AG08396 (cell line): ENCODE measurements around the gene CHML.
A peak's percentile ranks its signal among the peaks of the same experiment; 100 is the strongest.

ENCODE experiments used
- DNase-seq: peaks from one replicate; pipeline ENCODE4 v3.0.0; 2012; ENCODE audit warnings: low spot score, mixed read lengths

Gene CHML

DNA sequence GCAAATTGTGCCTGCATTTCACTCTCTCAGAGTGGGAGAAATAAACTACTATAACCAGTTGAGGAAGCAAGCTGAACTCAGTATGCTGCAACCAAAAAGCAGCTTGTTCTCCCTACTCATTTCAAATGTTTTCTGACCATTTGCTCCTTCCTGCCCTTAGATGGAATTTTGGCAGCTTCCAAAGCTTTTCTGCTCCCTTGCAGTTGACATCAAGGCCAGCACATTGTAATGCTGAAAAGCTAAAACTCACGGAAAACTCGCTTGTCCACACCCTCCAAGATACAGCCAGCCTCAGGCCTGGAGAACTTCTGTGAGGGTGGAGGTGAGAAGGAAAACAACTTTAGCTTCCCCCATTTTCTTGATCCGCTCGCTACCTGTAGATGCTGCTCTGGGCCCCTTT is 5.0 kb upstream of the CHML start:
- no peak for DNase-seq

DNA sequence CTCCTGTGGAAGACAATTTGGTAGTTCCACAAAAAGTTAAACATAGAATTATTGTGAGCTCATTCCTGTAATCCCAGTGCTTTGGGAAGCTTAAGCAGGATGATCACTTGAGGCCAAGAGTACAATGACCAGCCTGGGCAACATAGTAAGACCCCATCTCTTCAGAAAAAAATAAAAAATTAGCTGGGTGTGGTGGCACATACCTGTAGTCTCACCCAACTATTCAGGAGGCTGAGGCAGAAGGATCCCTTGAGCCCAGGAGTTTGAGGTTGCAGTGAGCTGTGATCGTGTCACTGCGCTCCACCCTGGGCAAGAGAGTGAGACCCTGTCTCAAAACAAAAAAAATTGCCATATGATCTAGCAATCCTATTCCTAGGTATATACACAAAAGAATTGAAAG is 4.1 kb upstream of the CHML start:
- no peak for DNase-seq

GRCh38 chr1:241642593-241642944 is 2.4 kb upstream of the CHML start:
- DNase-seq: no peak

DNA sequence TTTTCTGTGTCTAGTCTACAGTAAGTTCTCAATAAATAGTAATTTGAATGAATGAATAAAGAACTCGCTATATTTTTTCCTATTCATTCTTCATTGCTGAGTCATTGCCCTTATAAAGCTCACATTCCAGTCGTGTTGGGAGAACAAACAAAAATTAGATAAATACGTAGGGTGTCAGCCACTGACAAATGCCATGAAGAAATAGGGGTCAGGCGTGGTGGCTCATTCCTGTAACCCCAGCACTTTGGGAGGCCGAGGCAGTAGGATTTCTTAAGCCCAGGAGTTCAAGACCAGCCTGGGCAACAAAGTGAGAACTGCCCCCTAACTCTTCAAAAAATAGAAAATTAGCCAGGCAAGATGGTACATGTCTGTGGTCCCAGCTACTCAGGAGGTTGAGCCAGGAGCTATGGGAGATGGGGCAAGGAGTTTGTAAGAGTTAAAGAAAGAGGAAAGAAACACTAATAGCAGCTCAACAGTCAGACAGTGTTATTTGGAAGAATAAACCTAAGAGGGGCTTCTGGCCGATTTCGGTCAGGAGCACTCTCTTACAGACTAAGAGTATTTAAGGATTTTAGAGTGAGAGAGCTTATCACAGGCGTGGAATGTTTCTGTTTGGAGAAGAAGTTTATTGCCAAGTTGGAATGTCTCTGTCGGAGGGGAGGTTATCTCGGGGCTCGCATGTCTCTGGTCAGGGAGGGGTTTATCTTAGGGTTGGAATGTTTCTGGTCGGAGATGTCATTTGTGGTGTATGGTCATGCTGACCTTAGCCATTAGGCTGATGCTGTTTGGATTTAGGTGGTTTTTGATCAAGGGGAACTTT is 1.8 kb upstream of the CHML start:
- peak; percentile 46 for DNase-seq

DNA sequence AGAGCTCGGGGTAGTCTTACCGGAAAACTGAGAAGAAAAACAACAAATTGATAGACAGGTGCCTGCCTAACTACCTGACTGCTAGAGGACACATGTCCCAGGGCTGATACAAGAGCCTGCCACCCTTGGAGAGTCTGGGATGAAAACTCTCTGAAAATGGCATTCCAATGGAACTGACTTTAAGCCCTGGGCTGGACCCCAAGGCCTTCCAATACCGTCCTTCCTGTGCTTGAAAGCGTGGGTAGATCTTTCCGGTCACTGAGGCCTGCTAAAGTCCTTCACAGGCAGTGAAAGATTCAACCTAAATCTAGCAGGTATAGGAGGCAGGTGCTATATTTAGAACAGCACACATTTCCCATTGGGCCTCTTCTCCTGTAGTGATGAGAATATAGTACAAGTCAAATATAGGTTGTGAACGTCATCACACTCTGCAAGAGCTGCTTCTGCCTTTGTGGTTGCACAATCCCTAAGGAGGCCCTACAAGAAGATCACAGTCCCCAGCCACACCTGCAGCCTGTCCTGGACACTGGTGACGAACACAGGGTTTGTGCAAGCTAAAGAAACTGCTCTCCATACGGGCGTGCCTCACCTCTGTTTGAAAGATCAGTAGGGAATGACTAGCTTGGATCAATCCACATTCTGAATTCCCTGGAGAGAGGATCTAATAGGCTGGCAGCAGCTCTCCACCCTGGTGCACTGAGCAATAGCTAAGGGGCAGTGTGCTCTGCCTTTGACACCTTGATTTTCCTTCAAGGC is 876 bp upstream of the CHML start:
- DNase-seq: no peak

GRCh38 chr1:241639623-241640148 is 483 bp downstream of the CHML start:
- DNase-seq: peak; percentile 39

DNA sequence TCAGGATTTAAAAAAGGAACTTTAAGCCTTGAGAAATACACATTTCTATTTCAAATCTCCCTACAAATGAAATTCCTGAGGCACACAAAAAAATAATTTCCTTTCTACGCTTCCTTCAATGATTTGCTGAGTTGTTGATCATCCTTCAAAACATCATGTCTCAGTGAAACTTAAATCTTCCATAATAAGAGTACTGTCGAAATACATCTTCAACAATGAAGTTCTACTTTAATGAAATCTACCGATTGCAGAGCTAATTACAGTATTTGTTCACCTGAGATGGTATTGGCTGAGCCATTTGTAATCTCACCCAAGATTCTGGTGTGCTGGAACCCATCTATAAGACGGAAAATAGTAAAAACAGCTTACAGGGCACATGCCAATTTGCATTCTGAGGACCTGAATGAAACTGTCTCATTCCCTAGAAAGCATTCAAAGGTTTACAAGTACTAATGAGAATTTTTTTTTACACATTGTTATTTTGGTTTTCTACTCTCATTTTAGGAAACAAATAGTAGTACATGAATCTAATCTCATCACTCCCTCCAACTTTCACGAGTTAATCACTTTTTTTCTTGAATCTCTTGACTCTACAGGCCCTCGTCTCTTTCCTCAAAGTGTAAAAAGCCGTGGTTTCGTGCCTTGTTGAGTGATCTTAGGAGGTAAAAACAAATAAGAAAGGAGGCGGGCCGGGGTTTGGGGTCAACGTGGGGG is 1.1 kb downstream of the CHML start:
- DNase-seq: no peak

GRCh38 chr1:241638099-241638682 is 2.0 kb downstream of the CHML start:
- DNase-seq: no peak

DNA sequence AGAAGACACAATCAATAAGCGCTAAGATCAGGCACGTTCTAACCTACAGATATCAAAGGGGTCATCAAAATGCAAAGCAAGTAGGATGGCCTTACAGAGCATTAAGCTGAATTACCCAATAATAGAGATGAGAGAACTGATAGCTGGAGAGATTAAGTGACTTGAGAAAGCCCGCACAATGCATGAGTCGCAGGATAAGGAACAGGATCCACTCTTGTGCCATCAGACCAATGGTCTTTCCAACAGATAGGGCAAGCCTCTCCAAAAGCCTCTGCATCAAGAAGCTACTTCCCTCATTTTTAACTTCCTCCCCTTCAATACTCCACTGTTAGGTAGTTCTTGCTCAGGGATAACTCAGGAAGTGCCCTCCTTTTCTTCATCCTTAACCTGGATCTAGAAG is 2.6 kb downstream of the CHML start:
- DNase-seq: no peak

- DNase-seq: peak; percentile 26
Observed at GRCh38 chr1:241637046-241637590, 3.1 kb downstream of the CHML start.

- no peak for DNase-seq
Observed at GRCh38 chr1:241636291-241636690, 3.9 kb downstream of the CHML start.

DNA sequence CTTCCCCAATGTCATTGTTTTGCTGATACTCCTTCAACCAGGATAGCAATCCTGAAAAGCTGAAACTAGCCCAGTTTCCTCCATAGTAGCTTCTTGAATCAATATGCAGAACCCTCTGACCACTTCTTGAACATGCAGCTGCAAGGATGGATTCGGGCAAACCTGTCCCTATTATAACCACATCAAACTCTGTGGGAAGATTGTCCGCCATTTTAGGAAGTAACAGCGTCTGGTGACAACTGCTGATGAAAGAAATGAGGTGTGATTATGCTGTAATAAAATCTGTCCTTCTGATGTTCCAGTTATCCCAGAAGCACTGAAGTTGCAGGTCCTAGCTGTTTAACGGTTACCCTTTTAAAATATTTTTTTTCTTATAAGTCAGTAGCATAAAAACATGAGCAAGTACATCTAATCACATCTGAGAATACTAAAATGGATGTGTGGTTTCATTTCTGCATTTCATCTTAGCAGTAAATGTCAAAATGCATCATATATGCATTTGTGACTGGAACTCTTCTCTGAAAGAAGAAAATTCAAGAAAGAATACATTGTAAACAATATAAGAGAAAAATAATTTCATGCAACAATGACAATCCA is 4.5 kb downstream of the CHML start:
- no peak for DNase-seq

DNA sequence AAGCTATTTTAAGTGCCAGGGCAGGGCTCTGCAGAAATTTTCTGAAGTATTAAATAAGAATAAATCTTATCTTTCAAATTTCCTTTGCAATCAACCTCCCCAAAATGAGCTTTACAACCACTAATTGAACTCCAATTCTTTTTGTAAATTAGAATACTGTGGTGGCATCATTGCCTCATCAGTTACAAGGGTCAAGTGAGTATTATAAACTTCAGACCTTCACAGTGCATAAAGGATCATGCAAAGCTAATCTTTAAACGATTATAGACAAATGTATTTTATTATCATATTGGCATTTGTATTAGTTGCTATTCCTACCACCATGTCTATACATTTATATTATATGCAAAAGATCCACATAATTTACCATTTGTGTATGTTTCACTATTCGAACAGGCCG is 7.2 kb downstream of the CHML start:
- DNase-seq: no peak

DNA sequence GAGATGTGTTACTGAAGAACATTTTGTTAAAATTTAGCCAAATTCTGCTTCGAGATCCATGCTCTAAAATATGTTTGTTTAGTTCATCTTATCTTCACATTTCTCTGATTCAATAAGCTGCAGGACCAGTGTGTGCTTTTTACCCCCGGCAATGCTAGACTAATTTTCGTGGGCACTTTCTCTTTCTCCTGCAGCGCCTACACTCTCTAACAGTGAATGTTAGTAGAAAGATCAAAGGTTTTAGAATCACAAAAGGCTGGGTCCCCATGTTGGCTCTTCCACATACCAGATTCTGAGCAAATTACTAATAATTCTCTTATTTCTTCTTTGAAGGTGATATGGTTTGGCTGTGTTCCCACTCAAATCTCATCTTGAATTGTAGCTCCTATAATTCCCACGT is 8.5 kb downstream of the CHML start:
- no peak for DNase-seq

GRCh38 chr1:241630899-241631298 is 9.3 kb downstream of the CHML start:
- DNase-seq: no peak

DNA sequence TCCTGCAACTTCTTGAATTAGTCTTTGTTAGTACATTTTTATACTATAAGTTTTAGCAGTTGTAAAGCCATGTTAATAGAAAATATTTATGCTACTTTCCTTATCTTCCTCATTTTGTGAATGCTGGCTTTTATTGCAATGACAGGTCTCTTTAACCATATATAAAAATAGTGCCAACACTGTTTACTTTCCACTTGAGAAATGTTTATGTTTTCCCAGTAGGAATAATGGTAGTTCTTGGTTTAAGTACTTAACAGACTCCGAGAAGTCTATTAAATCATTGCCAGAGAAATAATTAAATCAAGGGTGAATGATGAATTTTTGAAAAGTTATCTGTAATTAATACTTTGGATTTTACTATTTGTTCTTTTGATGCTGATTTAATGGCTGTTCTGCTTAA is 9.7 kb downstream of the CHML start:
- no peak for DNase-seq

DNA sequence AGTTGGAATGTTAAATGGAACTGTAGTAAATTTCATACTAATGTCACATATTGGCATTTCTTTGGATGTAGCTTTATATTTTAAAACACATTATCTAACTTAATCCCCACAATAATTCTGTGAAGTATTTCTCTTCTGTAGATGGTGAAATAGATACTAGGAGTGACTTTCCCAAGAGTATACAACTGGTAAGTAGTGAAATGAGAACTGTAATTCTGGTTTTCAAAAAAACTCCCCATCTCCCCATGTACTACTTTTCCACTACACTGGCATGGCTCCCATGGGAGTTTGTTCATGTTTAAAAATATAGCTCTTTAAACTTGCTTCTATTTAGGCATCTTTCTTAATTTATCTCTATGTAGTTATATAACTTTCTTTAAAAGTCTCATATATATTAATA is 10.2 kb downstream of the CHML start:
- no peak for DNase-seq

GRCh38 chr1:241627453-241628259 is 12.5 kb downstream of the CHML start:
- peak; percentile 55 for DNase-seq

DNA sequence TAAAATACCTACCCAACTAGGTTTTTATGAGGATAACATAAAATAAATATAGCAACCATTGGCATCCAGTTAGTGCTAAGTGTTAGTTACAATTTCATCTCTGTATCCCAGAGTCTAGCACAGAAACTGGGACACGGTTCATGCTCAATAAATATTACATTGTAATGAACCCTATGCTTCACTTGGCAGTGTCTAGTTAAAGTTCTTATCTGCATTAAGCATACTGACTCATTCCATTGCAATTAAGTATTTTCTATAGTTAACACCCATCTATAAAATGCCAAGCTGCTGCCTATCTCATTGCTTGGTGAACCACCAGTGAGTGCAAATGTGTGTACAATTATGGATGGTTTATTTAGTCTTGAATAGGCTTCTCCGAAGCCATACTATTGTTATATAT is 15.2 kb downstream of the CHML start:
- DNase-seq: no peak

GRCh38 chr1:241622669-241623068 is 17.5 kb downstream of the CHML start:
- DNase-seq: no peak

GRCh38 chr1:241617426-241617825 is 22.7 kb downstream of the CHML start:
- no peak for DNase-seq
